ENCODE measurements around the gene NR1H4. TPM values are rescaled to one million over a fixed set of nuclear protein-coding genes. Genes with fewer than 3 reads are reported as not detected.

Gene NR1H4
- total and polyA plus RNA-seq, 2 experiments from 2014 or later, result not detected

GRCh38 chr12:100503228-100503628, 29.6 kb downstream of the NR1H4 start (continued):
- TF ChIP-seq ZNF462 (CRISPR knock-in tag; IDR thresholded peaks at IDR 0.05), result no peak
- no peak for TF ChIP-seq REST (IDR thresholded peaks at IDR 0.05; ENCODE audit: unreplicated experiment)
- TF ChIP-seq CTCF (conservative IDR thresholded peaks at IDR 0.05; ENCODE audit: low read depth in 2 of 2), result no peak
- no peak for TF ChIP-seq JUNB (IDR thresholded peaks at IDR 0.05; ENCODE audit: unreplicated experiment)
- no peak for TF ChIP-seq STAT1 (IDR thresholded peaks at IDR 0.05; ENCODE audit: unreplicated experiment)
- no peak for TF ChIP-seq NANOG (IDR thresholded peaks at IDR 0.05; ENCODE audit: borderline replicate concordance)
- TF ChIP-seq POLR2AphosphoS5 (IDR thresholded peaks at IDR 0.05; ENCODE audit: low read depth), result no peak
- TF ChIP-seq ZNF114 (CRISPR knock-in tag; IDR thresholded peaks at IDR 0.05), result no peak
